ENCODE data around the gene SASH1.

The SASH1 gene

GRCh38 chr6:148548749-148549140 is 206.1 kb downstream of the SASH1 start:
- no peak for DNase-seq (ENCODE audit: low read depth in 2 of 2)

GRCh38 chr6:148550569-148550968 is 207.9 kb downstream of the SASH1 start:
- no peak for DNase-seq (ENCODE audit: low read depth in 2 of 2)

- DNase-seq (ENCODE audit: low read depth in 2 of 2), result no peak
Measured at GRCh38 chr6:148551226-148551625, 208.6 kb downstream of the SASH1 start.

GRCh38 chr6:148556410-148556809 is 213.8 kb downstream of the SASH1 start:
- no peak for DNase-seq (ENCODE audit: low read depth in 2 of 2)

- DNase-seq (ENCODE audit: low read depth in 2 of 2), result no peak
Measured at GRCh38 chr6:148557796-148558321, 215.2 kb downstream of the SASH1 start.

GRCh38 chr6:148559848-148560433 is 217.3 kb downstream of the SASH1 start:
- peak; percentile 58 to 64 for DNase-seq (ENCODE audit: low read depth in 2 of 2)

GRCh38 chr6:148561629-148562028 is 219.0 kb downstream of the SASH1 start:
- no peak for DNase-seq (ENCODE audit: low read depth in 2 of 2)

- no peak for DNase-seq (ENCODE audit: low read depth in 2 of 2)
Measured at GRCh38 chr6:148563066-148563465, 220.4 kb downstream of the SASH1 start.

GRCh38 chr6:148564494-148565035 is 221.9 kb downstream of the SASH1 start:
- DNase-seq (ENCODE audit: low read depth in 2 of 2), result no peak

GRCh38 chr6:148565321-148565926 is 222.8 kb downstream of the SASH1 start:
- no peak for DNase-seq (ENCODE audit: low read depth in 2 of 2)

GRCh38 chr6:148565930-148566663 is 223.5 kb downstream of the SASH1 start:
- no peak for DNase-seq (ENCODE audit: low read depth in 2 of 2)

- no peak for DNase-seq (ENCODE audit: low read depth in 2 of 2)
Measured at GRCh38 chr6:148566664-148567350, 224.2 kb downstream of the SASH1 start.

- no peak for DNase-seq (ENCODE audit: low read depth in 2 of 2)
Measured at GRCh38 chr6:148570456-148570855, 227.8 kb downstream of the SASH1 start.

GRCh38 chr6:148572676-148573335 is 230.2 kb downstream of the SASH1 start:
- DNase-seq (ENCODE audit: low read depth in 2 of 2), result no peak

- DNase-seq (ENCODE audit: low read depth in 2 of 2), result no peak
Measured at GRCh38 chr6:148573922-148574321, 231.3 kb downstream of the SASH1 start.

GRCh38 chr6:148577687-148578488 is 235.2 kb downstream of the SASH1 start:
- DNase-seq (ENCODE audit: low read depth in 2 of 2), result no peak

- no peak for DNase-seq (ENCODE audit: low read depth in 2 of 2)
Measured at GRCh38 chr6:148578489-148578814, 235.8 kb downstream of the SASH1 start.

- DNase-seq (ENCODE audit: low read depth in 2 of 2), result no peak
Measured at GRCh38 chr6:148578837-148579565, 236.4 kb downstream of the SASH1 start.

- no peak for DNase-seq (ENCODE audit: low read depth in 2 of 2)
Measured at GRCh38 chr6:148580442-148580841, 237.8 kb downstream of the SASH1 start.

- DNase-seq (ENCODE audit: low read depth in 2 of 2), result no peak
Measured at GRCh38 chr6:148583631-148584030, 241.0 kb downstream of the SASH1 start.
